ENCODE data around the gene PARS2.

DNA sequence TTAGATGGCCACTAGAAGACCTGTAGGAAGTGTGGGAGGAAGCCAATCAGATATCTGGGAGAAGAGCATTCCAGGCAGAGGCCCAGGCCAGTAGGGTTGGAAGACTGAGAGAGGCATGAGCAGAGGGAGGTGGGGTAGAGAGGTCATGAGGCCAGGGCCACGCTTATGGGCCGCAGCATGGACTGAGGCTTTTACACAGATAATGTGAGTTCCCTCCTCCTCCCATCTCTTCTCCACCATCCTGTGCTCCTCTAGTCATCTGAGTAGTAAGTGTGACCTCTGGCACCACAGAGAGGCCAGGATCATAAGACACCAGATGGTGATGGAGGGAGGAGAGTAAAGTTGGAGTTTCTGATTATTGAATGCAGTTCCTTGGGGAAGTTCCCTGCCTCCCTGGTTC is 19.7 kb upstream of the PARS2 start:
- TF ChIP-seq, protein P1, sequence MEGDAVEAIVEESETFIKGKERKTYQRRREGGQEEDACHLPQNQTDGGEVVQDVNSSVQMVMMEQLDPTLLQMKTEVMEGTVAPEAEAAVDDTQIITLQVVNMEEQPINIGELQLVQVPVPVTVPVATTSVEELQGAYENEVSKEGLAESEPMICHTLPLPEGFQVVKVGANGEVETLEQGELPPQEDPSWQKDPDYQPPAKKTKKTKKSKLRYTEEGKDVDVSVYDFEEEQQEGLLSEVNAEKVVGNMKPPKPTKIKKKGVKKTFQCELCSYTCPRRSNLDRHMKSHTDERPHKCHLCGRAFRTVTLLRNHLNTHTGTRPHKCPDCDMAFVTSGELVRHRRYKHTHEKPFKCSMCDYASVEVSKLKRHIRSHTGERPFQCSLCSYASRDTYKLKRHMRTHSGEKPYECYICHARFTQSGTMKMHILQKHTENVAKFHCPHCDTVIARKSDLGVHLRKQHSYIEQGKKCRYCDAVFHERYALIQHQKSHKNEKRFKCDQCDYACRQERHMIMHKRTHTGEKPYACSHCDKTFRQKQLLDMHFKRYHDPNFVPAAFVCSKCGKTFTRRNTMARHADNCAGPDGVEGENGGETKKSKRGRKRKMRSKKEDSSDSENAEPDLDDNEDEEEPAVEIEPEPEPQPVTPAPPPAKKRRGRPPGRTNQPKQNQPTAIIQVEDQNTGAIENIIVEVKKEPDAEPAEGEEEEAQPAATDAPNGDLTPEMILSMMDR (IDR thresholded peaks at IDR 0.05), result no peak
- no peak for TF ChIP-seq POLR2A (IDR thresholded peaks at IDR 0.05)

Measured in right lobe of liver (tissue), 4 donors.